Femur (tissue), 1 donor: Measurements from ENCODE around the gene PIP5KL1.

ENCODE experiments used
- DNase-seq: peaks from one replicate; pipeline ENCODE4 v3.0.0-alpha.2; 2017

The PIP5KL1 gene

DNA sequence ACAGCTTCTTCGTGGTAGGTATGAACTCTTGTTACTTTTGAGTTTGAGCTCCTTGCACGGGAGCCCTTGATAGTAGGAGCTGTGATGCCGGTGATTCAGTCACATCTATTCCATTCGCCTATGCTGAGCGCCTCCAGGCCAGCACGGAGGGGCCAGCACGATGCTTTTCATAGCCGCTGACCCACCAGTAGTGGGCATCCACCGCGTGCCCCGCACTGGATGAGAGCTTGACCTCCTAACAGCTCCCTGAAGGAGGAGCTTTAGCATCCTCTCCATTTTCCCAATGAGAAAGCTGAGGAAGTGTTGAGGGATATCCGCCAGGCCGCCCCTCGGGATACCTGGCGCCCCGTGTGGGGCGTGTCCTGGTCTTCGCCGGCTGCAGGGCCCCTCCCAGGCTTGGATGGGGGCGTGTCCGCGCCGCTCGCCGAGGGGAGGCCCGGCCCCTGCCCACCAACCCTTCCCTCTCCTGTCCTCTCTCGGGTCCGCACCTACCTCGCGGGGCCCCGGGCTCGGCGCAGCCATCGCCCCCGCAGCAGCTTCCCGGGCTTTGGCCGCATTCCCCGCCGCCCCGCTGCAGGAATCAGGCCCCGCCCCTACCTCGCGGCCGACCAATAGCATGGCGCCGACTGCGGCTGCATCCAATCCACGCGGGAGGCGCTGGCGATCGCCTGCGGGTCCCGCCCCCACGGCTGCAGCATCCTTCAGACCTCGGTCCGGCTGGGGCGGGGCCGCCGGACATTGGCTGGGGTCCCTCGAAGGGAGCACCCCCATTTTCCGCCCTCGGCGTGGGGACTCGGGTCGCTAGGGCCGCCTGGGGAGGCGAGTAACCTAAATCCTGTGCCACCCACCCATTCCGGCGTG lies at the start of gene PIP5KL1:
PIP5KL1 (minus strand) TSS at position 547 of the 861 bp plus-strand sequence; CDS start at position 522, 25 bp downstream.
- DNase-seq: peak; percentile 91

DNA sequence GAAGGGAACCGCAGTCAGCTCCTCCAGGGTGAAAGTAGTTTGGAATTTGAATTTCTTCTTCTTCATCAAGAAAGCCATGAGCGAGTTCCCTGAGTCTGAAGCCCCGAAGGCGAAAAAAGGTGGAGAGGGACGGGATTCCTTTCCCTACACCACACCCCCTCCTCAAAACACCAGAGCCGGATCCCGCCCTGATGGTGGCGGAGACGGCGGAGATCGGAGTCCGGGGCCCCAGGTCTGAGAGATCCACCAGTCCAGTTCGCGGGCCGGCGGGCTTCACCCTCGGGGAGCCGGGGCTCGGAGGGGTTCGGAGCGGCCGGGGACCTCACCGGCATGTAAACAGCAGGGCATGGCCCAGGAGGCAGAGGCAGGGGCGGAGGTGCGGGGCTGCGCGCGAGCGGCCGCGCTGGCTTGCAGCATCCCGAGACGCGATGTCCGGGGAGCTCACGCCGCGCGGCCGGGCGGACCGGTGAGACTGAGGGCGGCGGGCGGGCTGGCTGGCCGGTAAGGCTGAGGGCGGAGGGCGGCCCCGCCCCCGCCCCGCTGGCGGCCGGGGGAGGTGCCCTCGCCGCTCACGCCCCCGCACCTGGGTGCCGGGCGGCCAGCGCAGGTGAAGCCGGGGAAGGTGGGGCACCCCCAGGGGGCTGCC lies 49.6 kb upstream of the PIP5KL1 start:
- no peak for DNase-seq

GRCh38 chr9:127979333-127980059 lies 48.9 kb upstream of the PIP5KL1 start:
- DNase-seq: peak; percentile 65

- DNase-seq: no peak
Measured at GRCh38 chr9:127979015-127979332, 48.4 kb upstream of the PIP5KL1 start.

- no peak for DNase-seq
Measured at GRCh38 chr9:127977884-127978647, 47.5 kb upstream of the PIP5KL1 start.

GRCh38 chr9:127977009-127977883 lies 46.7 kb upstream of the PIP5KL1 start:
- no peak for DNase-seq

DNA sequence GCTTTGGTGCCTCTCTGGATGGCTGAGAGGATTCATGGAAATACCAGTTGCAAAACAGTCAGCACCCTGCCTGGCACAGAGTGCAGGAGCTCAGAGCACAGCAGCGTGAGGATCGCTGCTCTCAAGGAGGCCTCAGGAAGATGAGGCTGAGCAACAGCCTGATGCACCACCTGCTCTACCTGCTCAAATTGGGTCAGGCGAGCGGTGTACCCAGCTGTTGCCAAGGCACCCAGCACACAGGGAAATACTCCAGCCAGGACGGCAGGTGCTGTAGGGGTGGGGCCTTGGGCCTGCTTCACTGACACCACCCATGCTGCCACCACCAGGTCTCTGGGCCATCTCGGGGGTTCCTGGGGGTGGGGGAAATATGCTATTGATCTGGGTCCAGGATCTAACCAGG lies 45.9 kb upstream of the PIP5KL1 start:
- DNase-seq: no peak

- DNase-seq: no peak
Measured at GRCh38 chr9:127975376-127976315, 45.1 kb upstream of the PIP5KL1 start.

- no peak for DNase-seq
Measured at GRCh38 chr9:127974769-127975261, 44.2 kb upstream of the PIP5KL1 start.

- DNase-seq: no peak
Measured at GRCh38 chr9:127974001-127974768, 43.6 kb upstream of the PIP5KL1 start.

GRCh38 chr9:127973169-127974000 lies 42.8 kb upstream of the PIP5KL1 start:
- DNase-seq: no peak

GRCh38 chr9:127972236-127972871 lies 41.8 kb upstream of the PIP5KL1 start:
- no peak for DNase-seq

GRCh38 chr9:127971357-127972235 lies 41.0 kb upstream of the PIP5KL1 start:
- peak; percentile 43 for DNase-seq

- DNase-seq: peak; percentile 19
Measured at GRCh38 chr9:127970401-127971313, 40.1 kb upstream of the PIP5KL1 start.

DNA sequence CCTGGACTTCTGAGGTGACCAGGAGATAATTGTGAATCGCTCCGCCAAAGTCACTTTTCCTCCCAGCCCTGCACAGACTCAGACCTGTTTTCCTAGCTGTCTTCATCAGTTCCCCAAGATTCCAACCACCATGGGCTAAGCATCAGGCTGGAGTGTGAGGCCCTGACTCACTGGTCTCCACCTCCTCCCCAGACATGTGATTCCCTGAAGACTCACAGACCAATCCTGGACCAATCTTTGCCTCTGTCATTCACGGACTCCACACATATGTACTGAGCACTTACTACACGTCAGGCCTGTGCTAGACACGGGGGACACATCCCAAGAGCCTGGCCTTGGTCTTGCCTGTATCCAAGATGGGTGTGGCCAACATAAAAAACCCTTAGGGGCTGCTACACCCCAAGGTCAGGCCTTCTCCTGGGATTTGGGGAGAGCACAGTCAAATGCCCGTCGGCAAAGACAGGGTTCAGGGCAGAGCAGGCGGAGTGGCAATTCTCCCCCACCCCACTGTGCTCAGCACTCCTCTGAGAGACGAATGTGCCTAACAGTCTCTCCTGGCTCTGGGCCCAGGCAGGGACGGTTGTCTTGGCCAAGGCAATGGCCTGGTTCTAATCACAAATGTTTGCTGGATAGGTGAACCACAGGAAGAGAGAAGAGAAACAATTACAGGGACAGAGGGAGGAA lies 38.3 kb upstream of the PIP5KL1 start:
- DNase-seq: peak; percentile 44
